ENCODE results near the gene TVP23A.

- TF ChIP-seq, protein P1, sequence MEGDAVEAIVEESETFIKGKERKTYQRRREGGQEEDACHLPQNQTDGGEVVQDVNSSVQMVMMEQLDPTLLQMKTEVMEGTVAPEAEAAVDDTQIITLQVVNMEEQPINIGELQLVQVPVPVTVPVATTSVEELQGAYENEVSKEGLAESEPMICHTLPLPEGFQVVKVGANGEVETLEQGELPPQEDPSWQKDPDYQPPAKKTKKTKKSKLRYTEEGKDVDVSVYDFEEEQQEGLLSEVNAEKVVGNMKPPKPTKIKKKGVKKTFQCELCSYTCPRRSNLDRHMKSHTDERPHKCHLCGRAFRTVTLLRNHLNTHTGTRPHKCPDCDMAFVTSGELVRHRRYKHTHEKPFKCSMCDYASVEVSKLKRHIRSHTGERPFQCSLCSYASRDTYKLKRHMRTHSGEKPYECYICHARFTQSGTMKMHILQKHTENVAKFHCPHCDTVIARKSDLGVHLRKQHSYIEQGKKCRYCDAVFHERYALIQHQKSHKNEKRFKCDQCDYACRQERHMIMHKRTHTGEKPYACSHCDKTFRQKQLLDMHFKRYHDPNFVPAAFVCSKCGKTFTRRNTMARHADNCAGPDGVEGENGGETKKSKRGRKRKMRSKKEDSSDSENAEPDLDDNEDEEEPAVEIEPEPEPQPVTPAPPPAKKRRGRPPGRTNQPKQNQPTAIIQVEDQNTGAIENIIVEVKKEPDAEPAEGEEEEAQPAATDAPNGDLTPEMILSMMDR (IDR thresholded peaks at IDR 0.05; ENCODE audit: borderline replicate concordance, extremely low read depth, low read length, poor library complexity, severe bottlenecking): no peak
- TF ChIP-seq EZH2 (IDR thresholded peaks at IDR 0.05; ENCODE audit: borderline replicate concordance, low read depth, low read length, severe bottlenecking): no peak
Observed at GRCh38 chr16:10741844-10742243, 76.8 kb downstream of the TVP23A start.

Data from DND-41 (cell line).